Stimulated activated CD4-positive, alpha-beta T cell treated with anti-CD3 and anti-CD28 coated beads, Interleukin-4, amount 100 ng/mL, for 24 hours (primary cell): ENCODE data around the gene POLR2M.

Experiments used
- DNase-seq: peaks from one replicate; pipeline ENCODE4 v3.0.0-alpha.2; 2020

POLR2M gene

GRCh38 chr15:57706405-57707209 is at the start of gene POLR2M:
Gene POLR2M, plus strand, starts transcription at chr15:57706714. Its CDS starts 129 bp downstream, at chr15:57706843.
- DNase-seq: peak; percentile 92

- DNase-seq: no peak
Measured at GRCh38 chr15:57657619-57658018, 48.9 kb upstream of the POLR2M start.

- DNase-seq: no peak
Measured at GRCh38 chr15:57662091-57662744, 44.3 kb upstream of the POLR2M start.

GRCh38 chr15:57662802-57663201 is 43.7 kb upstream of the POLR2M start:
- no peak for DNase-seq

GRCh38 chr15:57663262-57663661 is 43.3 kb upstream of the POLR2M start:
- DNase-seq: no peak

- no peak for DNase-seq
Measured at GRCh38 chr15:57665194-57665593, 41.3 kb upstream of the POLR2M start.

GRCh38 chr15:57665939-57666338 is 40.6 kb upstream of the POLR2M start:
- DNase-seq: no peak

GRCh38 chr15:57667171-57667849 is 39.2 kb upstream of the POLR2M start:
- no peak for DNase-seq

- no peak for DNase-seq
Measured at GRCh38 chr15:57668016-57668415, 38.5 kb upstream of the POLR2M start.

GRCh38 chr15:57671636-57672035 is 34.9 kb upstream of the POLR2M start:
- no peak for DNase-seq

- no peak for DNase-seq
Measured at GRCh38 chr15:57675481-57676181, 30.9 kb upstream of the POLR2M start.

- no peak for DNase-seq
Measured at GRCh38 chr15:57676585-57676984, 29.9 kb upstream of the POLR2M start.

- DNase-seq: no peak
Measured at GRCh38 chr15:57677204-57677603, 29.3 kb upstream of the POLR2M start.

GRCh38 chr15:57680021-57680420 is 26.5 kb upstream of the POLR2M start:
- no peak for DNase-seq

GRCh38 chr15:57681011-57681410 is 25.5 kb upstream of the POLR2M start:
- DNase-seq: no peak

- no peak for DNase-seq
Measured at GRCh38 chr15:57683481-57683880, 23.0 kb upstream of the POLR2M start.

GRCh38 chr15:57684491-57685151 is 21.9 kb upstream of the POLR2M start:
- DNase-seq: no peak

- DNase-seq: no peak
Measured at GRCh38 chr15:57685306-57686095, 21.0 kb upstream of the POLR2M start.

- no peak for DNase-seq
Measured at GRCh38 chr15:57686657-57687056, 19.9 kb upstream of the POLR2M start.

- DNase-seq: no peak
Measured at GRCh38 chr15:57690341-57690966, 16.1 kb upstream of the POLR2M start.

- DNase-seq: no peak
Measured at GRCh38 chr15:57691082-57691481, 15.4 kb upstream of the POLR2M start.
